WTC11 (cell line): ENCODE data around the gene ATP6V0D1.

ENCODE experiments used
- ZNF121 ChIP-seq: sonication (generic); formaldehyde crosslinking; IDR thresholded peaks from 2 replicates; pipeline ENCODE4 v1.8.0; 2023; ENCODE audit warnings: missing genetic modification reagents
- TF ChIP-seq, protein P1 (sequence below): fragments of 200-600 bp; IDR thresholded peaks from 2 replicates; pipeline ENCODE4 v1.8.0; 2022; ENCODE audit warnings: antibody characterized with exemption

DNA sequence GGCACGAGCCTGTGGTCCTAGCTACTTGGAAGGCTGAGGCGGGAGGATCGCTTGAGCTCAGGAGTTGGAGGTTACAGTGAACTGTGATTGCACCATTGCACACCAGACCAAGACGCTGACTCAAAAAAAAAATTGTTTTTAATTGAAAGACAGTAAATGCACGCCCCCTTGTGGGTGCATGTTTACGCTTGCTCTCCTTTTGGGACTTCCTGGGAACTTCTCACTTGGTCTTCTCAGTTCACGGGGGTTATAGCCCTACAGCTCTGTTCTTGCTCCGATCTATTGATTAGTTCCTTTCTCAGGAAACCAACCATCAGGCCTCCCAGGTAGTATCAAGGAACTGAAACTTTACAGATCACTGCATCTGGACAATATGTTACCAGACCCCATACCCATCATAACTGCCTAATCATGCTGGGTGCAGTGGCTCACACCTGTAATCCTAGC, 33.4 kb upstream of the ATP6V0D1 start:
- TF ChIP-seq, protein P1, sequence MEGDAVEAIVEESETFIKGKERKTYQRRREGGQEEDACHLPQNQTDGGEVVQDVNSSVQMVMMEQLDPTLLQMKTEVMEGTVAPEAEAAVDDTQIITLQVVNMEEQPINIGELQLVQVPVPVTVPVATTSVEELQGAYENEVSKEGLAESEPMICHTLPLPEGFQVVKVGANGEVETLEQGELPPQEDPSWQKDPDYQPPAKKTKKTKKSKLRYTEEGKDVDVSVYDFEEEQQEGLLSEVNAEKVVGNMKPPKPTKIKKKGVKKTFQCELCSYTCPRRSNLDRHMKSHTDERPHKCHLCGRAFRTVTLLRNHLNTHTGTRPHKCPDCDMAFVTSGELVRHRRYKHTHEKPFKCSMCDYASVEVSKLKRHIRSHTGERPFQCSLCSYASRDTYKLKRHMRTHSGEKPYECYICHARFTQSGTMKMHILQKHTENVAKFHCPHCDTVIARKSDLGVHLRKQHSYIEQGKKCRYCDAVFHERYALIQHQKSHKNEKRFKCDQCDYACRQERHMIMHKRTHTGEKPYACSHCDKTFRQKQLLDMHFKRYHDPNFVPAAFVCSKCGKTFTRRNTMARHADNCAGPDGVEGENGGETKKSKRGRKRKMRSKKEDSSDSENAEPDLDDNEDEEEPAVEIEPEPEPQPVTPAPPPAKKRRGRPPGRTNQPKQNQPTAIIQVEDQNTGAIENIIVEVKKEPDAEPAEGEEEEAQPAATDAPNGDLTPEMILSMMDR: peak; percentile 59
- TF ChIP-seq ZNF121 (CRISPR knock-in tag): no peak
